OCI-LY3 (cell line): Measurements from ENCODE around the gene STK39.
"Not testable (repeated sequence)": the region's sequence is repeated elsewhere in the genome, so short reads cannot be mapped to it uniquely, and the experiment has no call there.

Experiments used
- H2AFZ ChIP-seq: fragments of 200-600, 300-600 bp; shearing (Covaris generic); 2 replicates; pipeline ENCODE4 v1.6.0; 2014; ENCODE audit warnings: antibody characterized with exemption, low read depth, low read length
- H3K27ac ChIP-seq: fragments of 200-600, 300-600 bp; sonication (generic); 2 replicates; pipeline ENCODE4 v1.5.1; 2014; ENCODE audit warnings: mild to moderate bottlenecking, low read length, moderate library complexity, mixed read lengths
- H3K27me3 ChIP-seq: fragments of 200-600, 300-600 bp; sonication (generic); 2 replicates; pipeline ENCODE4 v1.6.1; 2014; ENCODE audit warnings: low read depth, low read length, mixed read lengths
- H3K36me3 ChIP-seq: fragments of 200-600, 300-600 bp; sonication (generic); replicated peaks from 2 replicates; pipeline ENCODE3; 2014; ENCODE audit warnings: low read depth, low read length, mixed read lengths
- H3K4me1 ChIP-seq: fragments of 300-600, 200-600 bp; sonication (generic); 2 replicates; pipeline ENCODE4 v1.6.1; 2014; ENCODE audit warnings: low read length, mixed read lengths
- H3K4me2 ChIP-seq: fragments of 200-600, 300-600 bp; sonication (generic); 2 replicates; pipeline ENCODE4 v1.6.1; 2014; ENCODE audit warnings: low read length, mixed read lengths
- H3K4me3 ChIP-seq: fragments of 300-600, 200-600 bp; sonication (generic); 2 replicates; pipeline ENCODE4 v1.5.1; 2014; ENCODE audit warnings: antibody characterized with exemption, mild to moderate bottlenecking, low read length, moderate library complexity
- H3K79me2 ChIP-seq: fragments of 300-600, 200-600 bp; shearing (Covaris generic); 2 replicates; pipeline ENCODE4 v1.6.1; 2014; ENCODE audit warnings: mild to moderate bottlenecking, low read length, mixed read lengths
- H3K9ac ChIP-seq: fragments of 300-600, 200-600 bp; shearing (Covaris generic); 2 replicates; pipeline ENCODE4 v1.6.0; 2014; ENCODE audit warnings: mild to moderate bottlenecking, low read length, moderate library complexity
- H3K9me3 ChIP-seq: fragments of 200-600, 300-600 bp; shearing (Covaris generic); 2 replicates; pipeline ENCODE4 v1.6.1; 2014; ENCODE audit warnings: low read length, mixed read lengths; ENCODE audit not compliant: insufficient read depth
- H4K20me1 ChIP-seq: fragments of 200-600, 300-600 bp; sonication (generic); 2 replicates; pipeline ENCODE4 v1.6.1; 2016; ENCODE audit warnings: low read length, mixed read lengths; ENCODE audit not compliant: insufficient read depth
- EZH2phosphoT487 ChIP-seq: fragments of 200-600 bp; shearing (Covaris generic); IDR thresholded peaks from 2 replicates; pipeline ENCODE4 v1.6.1; 2018; ENCODE audit warnings: antibody characterized with exemption, mixed run types, low read depth
- TF ChIP-seq, protein P1 (sequence below): fragments of 200-600, 300-600 bp; sonication (generic); IDR thresholded peaks from 2 replicates; pipeline ENCODE4 v1.5.1; 2014; ENCODE audit warnings: antibody characterized with exemption, low read length, low read depth

The STK39 gene

DNA sequence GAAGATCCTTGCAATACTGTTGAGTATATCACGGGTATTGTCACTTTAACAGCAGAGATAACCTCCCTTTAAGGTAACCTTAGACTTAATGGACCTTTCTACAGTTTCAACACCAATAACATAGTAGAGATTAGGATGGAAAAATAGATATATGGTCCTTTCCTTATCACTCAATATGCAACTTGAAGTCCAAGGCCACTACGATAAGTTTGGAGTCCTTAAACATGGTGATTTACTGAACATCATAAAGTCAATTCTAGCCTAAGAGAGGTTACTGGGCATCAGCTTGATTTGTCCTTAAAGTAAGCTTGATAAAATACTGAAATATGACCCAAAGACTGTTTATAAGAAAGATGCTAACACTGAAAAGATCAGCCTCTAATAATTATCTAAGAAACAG is 203.2 kb downstream of the STK39 start:
- H4K20me1 ChIP-seq = no peaks in the 10 kb centered on the region
- H3K79me2 ChIP-seq = no peaks in the 10 kb centered on the region
- H3K27me3 ChIP-seq = no peaks in the 10 kb centered on the region
- no peak overlapping the region for H3K4me3 ChIP-seq
- no peak overlapping the region for H3K27ac ChIP-seq
- H2AFZ ChIP-seq = no peak overlapping the region
- peaks cover 4% of the 10 kb centered on the region for H3K36me3 ChIP-seq
- H3K9ac ChIP-seq = no peak overlapping the region
- no peak overlapping the region for H3K4me2 ChIP-seq
- peaks cover 49% of the 10 kb centered on the region for H3K4me1 ChIP-seq
- 0 out of 2 replicates have a peak, but pooled peaks cover 3% of the 10 kb centered on the region for H3K9me3 ChIP-seq
- TF ChIP-seq, protein P1, sequence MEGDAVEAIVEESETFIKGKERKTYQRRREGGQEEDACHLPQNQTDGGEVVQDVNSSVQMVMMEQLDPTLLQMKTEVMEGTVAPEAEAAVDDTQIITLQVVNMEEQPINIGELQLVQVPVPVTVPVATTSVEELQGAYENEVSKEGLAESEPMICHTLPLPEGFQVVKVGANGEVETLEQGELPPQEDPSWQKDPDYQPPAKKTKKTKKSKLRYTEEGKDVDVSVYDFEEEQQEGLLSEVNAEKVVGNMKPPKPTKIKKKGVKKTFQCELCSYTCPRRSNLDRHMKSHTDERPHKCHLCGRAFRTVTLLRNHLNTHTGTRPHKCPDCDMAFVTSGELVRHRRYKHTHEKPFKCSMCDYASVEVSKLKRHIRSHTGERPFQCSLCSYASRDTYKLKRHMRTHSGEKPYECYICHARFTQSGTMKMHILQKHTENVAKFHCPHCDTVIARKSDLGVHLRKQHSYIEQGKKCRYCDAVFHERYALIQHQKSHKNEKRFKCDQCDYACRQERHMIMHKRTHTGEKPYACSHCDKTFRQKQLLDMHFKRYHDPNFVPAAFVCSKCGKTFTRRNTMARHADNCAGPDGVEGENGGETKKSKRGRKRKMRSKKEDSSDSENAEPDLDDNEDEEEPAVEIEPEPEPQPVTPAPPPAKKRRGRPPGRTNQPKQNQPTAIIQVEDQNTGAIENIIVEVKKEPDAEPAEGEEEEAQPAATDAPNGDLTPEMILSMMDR = no peak
- TF ChIP-seq EZH2phosphoT487 = no peak

DNA sequence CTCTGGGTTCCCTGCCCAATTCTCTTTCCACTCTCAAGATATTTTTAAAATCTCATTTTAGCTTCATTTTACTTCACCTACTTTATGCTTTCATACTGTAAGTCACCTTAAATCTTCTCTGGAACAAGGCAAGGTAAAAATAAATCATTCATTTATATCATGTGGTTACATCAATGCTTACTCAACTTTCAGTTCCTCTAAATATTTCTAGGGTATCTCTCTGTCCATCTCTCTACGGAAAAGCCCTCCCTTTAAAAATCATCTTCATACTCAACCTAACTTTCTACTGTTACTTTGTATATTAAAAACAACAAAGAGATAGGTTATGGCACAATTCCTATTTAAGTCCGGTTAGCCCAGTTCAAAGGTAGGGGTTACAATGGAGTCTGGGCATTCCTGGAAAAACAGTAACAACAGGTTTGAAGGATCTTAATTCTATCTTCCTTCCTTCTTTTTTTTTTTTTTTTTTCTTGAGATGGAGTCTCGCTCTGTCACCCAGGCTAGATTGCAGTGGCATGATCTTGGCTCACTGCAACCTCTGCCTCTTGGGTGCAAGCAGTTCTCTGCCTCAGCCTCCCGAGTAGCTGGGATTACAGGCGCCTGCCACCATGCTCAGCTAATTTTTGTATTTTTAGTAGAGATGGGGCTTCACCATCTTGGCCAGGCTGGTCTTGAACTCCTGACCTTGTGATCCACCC is 205.1 kb downstream of the STK39 start:
- Histone ChIP-seq H3K4me1 (peaks cover 67% of the 10 kb centered on the region), H3K4me3 (peak overlapping the region; percentile 8), H3K27ac (peak overlapping the region; percentile 53), H3K4me2 (peak overlapping the region; percentile 42)
- H3K9ac ChIP-seq, H3K36me3 ChIP-seq, H3K27me3 ChIP-seq, H2AFZ ChIP-seq, H3K9me3 ChIP-seq, H3K79me2 ChIP-seq, H4K20me1 ChIP-seq: not testable (repeated sequence)

DNA sequence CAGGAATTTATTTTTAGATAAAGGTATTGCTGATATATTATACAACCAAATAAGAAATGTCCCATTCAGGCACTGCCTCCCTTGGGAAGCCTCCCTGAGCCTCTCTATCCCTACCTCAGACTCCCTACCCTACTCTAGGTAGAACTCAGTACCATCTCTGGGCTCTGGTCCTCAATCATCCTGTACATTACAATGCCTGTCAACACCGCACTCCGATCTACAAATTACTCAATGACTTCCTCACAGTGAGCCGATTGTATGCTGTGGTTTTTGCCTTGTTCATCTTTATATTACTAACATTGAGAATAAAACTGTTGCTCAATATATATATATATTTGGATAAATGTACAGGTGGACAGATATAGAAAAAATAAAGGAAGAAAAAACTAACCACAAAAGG is 207.5 kb downstream of the STK39 start:
- H3K27me3 ChIP-seq = no peaks in the 10 kb centered on the region
- H3K9me3 ChIP-seq = 0 out of 2 replicates have a peak, but pooled peaks cover 3% of the 10 kb centered on the region
- peak overlapping the region; percentile 67 for H3K4me2 ChIP-seq
- peak overlapping the region; percentile 39 for H3K9ac ChIP-seq
- H3K27ac ChIP-seq = peak overlapping the region; percentile 77
- no peaks in the 10 kb centered on the region for H4K20me1 ChIP-seq
- H3K79me2 ChIP-seq = no peaks in the 10 kb centered on the region
- H3K4me1 ChIP-seq = peaks cover 91% of the 10 kb centered on the region
- TF ChIP-seq, protein P1 = no peak
- no peak for TF ChIP-seq EZH2phosphoT487
- no peak overlapping the region for H2AFZ ChIP-seq
- peak overlapping the region; percentile 47 for H3K4me3 ChIP-seq
- peaks cover 4% of the 10 kb centered on the region for H3K36me3 ChIP-seq

DNA sequence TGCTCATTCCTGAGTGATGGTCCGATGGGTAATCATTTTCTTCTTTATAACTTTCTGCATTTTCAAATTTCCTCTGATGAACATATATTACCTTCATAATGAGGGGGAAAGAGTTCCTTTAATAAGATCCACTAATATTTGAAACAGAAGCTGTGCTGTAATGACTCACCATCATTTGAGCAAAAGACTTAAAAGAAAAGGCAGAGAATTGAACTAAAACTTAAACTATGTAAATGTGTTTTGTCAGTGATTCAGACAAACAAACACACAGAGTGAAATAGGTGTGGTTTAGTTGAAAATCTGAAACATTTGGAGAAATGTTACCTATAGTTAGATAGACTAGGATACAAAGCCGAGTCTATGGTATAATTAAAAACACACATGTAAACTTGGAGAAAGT is 209.6 kb downstream of the STK39 start:
- Histone ChIP-seq H3K79me2 (no peaks in the 10 kb centered on the region), H2AFZ (no peak overlapping the region), H4K20me1 (no peaks in the 10 kb centered on the region), H3K9me3 (0 out of 2 replicates have a peak, but pooled peaks cover 3% of the 10 kb centered on the region), H3K4me2 (peak overlapping the region; percentile 10), H3K4me3 (no peak overlapping the region), H3K27me3 (no peaks in the 10 kb centered on the region), H3K9ac (no peak overlapping the region), H3K36me3 (peaks cover 4% of the 10 kb centered on the region), H3K4me1 (peaks cover 78% of the 10 kb centered on the region), H3K27ac (no peak overlapping the region)
- TF ChIP-seq, protein P1 = no peak
- no peak for TF ChIP-seq EZH2phosphoT487
